Right ventricle myocardium inferior (tissue), 1 donor: ENCODE measurements around the gene M6PR. TPM values are rescaled to one million over a fixed set of nuclear protein-coding genes. Genes with fewer than 3 reads are reported as not detected.
"Not testable (repeated sequence)": the region's sequence is repeated elsewhere in the genome, so short reads cannot be mapped to it uniquely, and the experiment has no call there.

Experiments used
- ATAC-seq: fragments of 200-7000 bp; cut with Tn5 transposase; one replicate; pipeline ENCODE4 v1.9.1; 2020; ENCODE audit warnings: mild to moderate bottlenecking, moderate library complexity
- DNase-seq: peaks from one replicate; pipeline ENCODE4 v3.0.0; 2021; ENCODE audit errors: missing footprints
- intact Hi-C: fragments of 100-400 bp; cut with DNase I; formaldehyde crosslinking; loops from one replicate; pipeline ENCODE4 v1.11.0; 2022
- total RNA-seq: library from RNA; stranded (reverse); fragmentation: NEBNext Ultra II Directional; extraction: Animal tissue kit (Norgen Biotek cat#: 25700); gene quantifications from one replicate; pipeline ENCODE4 v1.2.1, GENCODE V29; 2021
- donor health status: DM: no; HTN: yes; CAD: no; lungs with severe emphysema.

The M6PR gene
- total RNA-seq, 1 donor from 2014 or later = 83.0 TPM

- DNase-seq (no peak), ATAC-seq (no peak)
- intact Hi-C loops = no loop called here
Observed at GRCh38 chr12:8917751-8918150, 31.7 kb downstream of the M6PR start.

GRCh38 chr12:8917031-8917430 lies 32.4 kb downstream of the M6PR start:
- DNase-seq (no peak), ATAC-seq (no peak)
- intact Hi-C loops = no loop called here

DNA sequence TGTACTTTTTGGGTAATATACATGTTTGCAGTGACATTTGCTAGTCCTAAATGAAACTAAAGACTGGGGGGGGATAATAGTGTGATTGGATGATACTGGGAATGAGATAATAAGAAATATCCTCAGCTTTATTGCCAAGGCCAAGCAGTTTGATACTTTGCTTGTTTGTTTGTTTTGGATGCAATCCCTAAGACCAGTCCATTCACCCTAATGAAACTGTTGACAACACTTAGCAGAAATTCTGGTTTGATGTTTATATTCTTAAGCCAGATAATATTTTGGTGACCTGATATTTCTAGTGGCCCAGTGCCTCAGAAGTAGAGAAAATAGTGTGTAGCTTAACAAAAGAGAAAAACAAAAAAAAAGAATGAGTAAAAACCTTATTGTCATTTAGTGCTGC lies 33.3 kb downstream of the M6PR start:
- intact Hi-C loops = no loop called here
- no peak for ATAC-seq

DNA sequence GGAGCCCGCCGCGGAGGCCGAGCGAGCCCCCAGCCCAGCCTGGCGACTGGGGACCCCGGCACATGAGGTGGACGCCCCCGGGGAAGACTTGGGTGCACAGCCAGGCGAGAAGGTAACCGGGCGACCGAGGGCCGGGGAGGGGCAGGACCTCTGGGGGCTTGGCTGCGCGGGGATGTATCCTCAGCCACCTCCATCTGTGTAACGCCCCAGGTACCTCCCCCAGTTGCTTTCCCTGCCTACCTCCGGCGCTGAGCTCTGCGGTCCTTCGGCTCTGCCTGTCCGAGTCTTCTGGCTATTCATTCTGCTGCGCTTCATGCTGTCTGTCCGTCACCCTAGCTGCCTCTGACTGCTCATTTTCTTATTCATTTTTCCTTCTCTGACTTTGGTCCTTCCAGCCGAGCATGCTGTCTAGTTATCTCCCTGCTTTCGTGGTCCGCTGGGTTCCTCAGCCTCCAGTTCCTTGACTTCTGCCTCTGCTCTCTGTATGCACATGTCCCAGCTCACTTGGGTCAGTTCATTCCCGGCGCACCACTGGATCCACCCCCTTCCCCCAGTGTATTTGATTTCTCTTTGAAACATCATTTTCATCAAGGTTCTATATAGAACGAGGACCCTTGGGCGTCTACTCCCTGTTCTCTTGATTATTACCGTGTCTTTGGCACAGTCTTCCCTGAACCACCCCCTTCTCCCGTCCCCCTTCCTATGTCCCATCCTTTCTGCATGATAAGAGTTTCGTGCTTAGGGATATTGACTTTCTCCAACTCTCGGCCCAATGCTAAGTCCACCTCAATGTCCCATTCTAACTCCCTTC lies 34.5 kb downstream of the M6PR start:
- peak; percentile 58 for ATAC-seq
- intact Hi-C loops = loop anchor here (2.0 kb wide), 1 partner anchor 36 kb away; no protein-coding TSS in a partner anchor
- DNase-seq = peak; percentile 70

More for the DNA sequence above, 33.3 kb downstream of the M6PR start:
- no peak for DNase-seq

DNA sequence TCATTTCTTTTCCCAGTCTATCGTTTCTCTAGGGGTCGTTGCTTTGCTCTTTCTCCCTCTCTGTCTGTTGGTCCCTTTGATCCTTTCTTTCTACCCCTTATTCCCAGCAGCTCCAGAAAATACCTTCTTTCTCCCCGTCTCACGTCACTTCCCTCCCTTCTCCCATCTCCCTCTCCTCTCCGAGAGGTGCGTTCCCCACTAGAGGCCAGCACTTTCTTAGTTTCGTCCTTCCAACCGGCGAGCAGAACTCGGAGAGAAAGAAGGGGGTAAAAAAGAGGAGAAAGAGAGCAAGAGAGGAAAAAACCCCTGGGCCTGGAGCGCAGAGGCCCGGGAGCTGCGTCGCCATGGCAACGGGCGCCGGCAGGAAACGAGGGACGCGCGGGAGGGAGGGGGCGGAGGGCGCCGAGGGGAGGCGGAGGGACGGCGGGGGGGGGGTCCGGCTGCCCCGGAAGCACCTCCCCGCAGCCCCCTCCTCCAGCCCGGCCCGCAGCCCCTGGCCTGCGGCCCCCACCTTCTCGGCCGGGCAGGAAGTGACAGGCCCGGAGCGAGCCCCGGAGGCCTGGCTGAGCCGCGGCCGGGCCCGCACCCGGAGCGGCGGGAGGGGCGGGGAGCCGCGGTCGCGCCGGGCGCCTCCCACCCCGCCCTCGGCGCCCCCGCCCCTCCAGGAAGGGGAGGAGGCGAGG lies 35.3 kb downstream of the M6PR start, which contains the start of gene PHC1:
Gene PHC1, plus strand, starts transcription at position 477 of the 683 bp plus-strand sequence. CDS start 3,169 bp downstream, outside the sequence.
- DNase-seq (peak; percentile 92), ATAC-seq (peak; percentile 79)
- intact Hi-C loops = loop anchor here (2.0 kb wide), 1 partner anchor 37 kb away; no protein-coding TSS in a partner anchor

DNA sequence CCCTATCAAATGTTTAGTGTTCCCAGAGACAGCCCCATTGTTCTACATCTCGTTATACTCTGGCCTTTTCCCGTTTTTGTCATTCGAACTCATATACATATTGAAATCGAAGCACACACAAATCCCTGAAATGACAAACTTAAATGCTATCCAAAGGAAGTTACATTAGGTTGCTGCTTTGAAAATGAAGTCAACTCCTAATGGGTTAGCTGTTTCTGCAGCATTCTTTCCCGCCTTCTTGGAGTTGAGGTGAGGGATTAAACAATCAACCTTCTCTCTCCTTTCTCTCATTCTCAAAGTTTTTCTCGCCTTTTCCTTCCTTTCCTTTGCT lies 35.8 kb downstream of the M6PR start:
- intact Hi-C loops = loop anchor here (2.0 kb wide), 1 partner anchor 37 kb away; no protein-coding TSS in a partner anchor
- no peak for ATAC-seq
- no peak for DNase-seq

GRCh38 chr12:8912914-8913313 lies 36.5 kb downstream of the M6PR start:
- intact Hi-C loops = no loop called here
- DNase-seq (no peak), ATAC-seq (no peak)

DNA sequence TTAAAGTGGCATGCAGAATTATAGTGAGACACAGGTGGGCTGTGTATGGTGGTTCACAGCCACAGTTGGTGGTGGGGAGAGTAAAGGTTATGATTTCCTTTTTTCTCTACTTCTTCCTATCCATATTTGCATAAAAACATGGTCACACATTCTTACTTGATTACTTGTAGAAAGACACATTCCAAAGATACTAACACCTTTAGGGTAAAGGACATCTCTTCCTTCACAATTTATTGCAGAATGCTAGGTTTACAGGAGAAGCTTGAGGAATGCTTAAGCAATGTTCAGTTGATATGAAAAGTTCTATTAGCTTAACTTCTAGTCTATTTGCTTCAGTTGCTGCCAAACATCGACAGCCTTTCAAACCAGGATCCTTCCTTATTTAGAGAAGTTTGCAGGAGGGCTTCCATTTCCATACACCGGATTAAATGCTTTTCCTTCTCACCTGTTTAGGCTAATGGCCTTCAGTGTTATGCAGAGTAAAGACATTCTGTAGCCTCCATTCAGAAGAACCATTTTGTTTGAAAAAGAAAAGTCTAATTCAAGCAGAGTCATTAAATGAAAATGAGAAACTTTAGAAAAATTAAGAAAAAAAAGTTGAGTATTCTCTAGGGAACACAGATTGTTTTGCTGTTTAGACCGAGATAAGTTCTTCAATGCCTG lies 37.7 kb downstream of the M6PR start:
- ATAC-seq (no peak), DNase-seq (no peak)
- intact Hi-C loops = no loop called here

DNA sequence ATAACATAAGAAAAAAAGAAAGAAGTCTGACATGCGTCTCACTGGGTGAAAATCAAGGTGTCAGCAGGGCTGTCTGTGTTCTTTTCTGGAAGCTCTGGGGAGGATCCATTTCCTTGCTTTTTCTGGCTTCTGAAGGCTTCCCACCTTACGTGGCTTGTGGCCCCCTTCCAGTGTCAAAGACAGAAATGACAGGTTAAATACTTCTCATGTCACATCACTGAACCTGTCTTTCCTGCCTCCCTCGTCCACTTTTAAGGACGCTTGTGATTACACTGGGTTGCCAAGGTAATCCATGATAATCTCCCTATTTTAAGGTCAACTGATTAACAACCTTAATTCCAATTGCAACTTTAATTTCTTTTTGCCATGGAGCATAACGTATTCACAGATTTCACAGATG lies 39.7 kb downstream of the M6PR start:
- ATAC-seq = no peak
- DNase-seq = no peak
- intact Hi-C loops = no loop called here

GRCh38 chr12:8907513-8907912 lies 41.9 kb downstream of the M6PR start:
- ATAC-seq = no peak
- DNase-seq = no peak
- intact Hi-C loops = no loop called here

DNA sequence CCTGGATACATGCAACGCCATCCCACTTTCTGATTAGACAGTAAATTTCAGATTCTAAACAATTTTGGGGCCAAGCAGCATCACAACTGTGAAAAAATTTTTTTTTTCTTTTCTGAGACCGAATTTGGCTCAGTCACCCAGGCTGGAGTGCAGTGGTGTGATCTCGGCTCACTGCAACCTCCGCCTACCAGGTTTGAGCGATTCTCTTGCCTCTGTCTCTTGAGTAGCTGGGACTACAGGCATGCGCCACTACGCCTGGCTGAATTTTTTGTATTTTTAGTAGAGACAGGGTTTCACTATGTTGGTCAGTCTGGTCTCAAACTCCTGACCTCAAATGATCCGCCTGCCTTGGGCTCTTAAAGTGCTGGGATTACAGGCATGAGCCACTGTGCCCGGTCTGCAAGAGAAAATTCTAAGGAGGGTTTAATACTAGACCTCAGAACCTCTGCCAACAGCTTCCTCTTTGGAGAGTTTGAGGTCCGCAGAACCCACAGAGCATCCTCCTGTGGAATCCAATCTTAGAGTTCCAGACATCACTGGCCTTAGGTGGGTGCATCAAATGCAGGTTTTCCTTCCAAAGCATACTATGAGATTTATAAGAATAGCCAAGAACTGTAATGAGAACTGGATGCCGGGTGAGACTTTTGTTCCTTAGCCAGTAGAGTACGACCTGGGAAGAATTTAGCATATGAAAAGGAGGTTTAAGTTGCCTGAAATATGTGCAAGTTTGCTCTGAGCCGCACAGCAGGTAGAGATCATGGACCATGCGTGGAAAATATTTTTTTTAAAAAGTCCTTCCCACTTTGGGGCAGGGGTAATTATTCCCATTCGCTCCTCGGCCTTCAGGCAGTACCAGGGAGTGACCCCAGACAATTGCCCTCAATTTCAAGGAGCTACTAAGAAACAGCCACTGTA lies 42.9 kb downstream of the M6PR start:
- no peak for DNase-seq
- intact Hi-C loops = no loop called here
- no peak for ATAC-seq

- ATAC-seq (peak; percentile 72), DNase-seq (no peak)
- intact Hi-C loops = no loop called here
Observed at GRCh38 chr12:8905546-8905945, 43.9 kb downstream of the M6PR start.

- ATAC-seq (peak; percentile 74), DNase-seq (no peak)
- intact Hi-C loops = no loop called here
Observed at GRCh38 chr12:8904665-8905064, 44.8 kb downstream of the M6PR start.

DNA sequence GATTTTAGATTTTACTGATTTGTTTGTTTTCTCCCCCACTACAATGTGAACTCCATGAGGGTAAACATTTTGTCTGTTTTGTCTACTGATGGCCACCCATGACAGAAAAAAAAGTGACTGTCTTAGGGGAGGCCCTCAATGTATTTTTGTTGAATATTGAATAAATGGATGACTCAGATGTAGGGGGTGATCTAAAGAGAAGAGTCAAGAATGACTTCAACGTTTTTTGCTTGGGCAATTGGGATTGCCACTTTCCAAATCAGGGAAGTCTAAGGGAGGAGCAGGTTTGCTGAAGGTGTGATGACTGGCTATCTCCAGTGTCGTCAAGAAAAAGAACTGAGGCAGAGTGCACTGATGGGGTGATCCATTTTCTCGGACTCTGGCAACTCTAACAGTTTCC lies 45.8 kb downstream of the M6PR start:
- DNase-seq (no peak), ATAC-seq (no peak)
- intact Hi-C loops = no loop called here

GRCh38 chr12:8902703-8903102 lies 46.7 kb downstream of the M6PR start:
- ATAC-seq, intact Hi-C loops, DNase-seq: not testable (repeated sequence)

- ATAC-seq (no peak), DNase-seq (no peak)
- intact Hi-C loops = no loop called here
Observed at GRCh38 chr12:8899830-8900229, 49.6 kb downstream of the M6PR start.

- intact Hi-C loops = no loop called here
- no peak for ATAC-seq
- no peak for DNase-seq
Observed at GRCh38 chr12:8897081-8897480, 52.4 kb downstream of the M6PR start.

DNA sequence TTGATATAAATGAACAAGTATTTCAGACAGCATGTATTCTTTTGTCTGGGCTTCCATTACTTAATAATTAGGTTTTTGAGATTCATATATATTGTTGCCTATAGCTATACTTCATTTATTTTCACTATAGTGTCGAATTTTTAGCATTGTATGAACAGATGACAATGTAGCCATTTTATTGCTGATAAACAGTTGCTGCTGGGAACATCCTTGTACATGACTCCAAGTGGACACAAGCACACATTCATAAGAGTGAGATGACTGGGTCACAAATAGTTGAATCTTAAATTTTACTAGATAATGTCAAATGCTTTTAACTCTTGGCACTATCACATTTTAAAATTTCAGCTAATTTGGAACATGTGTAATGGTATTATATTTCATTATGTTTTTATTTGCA lies 54.5 kb downstream of the M6PR start:
- DNase-seq = no peak
- intact Hi-C loops = loop anchor here (5.0 kb wide), 1 partner anchor 213 kb away; no protein-coding TSS in a partner anchor
- no peak for ATAC-seq
